ENCODE measurements around the gene GRIP2.

Gene GRIP2

GRCh38 chr3:14494279-14494972 lies 45.7 kb downstream of the GRIP2 start:
- DNase-seq (ENCODE audit: extremely low spot score) = no peak
- CTCF ChIA-PET = no interaction called here
- POLR2A ChIA-PET = no interaction called here
- TF ChIP-seq, protein P1, sequence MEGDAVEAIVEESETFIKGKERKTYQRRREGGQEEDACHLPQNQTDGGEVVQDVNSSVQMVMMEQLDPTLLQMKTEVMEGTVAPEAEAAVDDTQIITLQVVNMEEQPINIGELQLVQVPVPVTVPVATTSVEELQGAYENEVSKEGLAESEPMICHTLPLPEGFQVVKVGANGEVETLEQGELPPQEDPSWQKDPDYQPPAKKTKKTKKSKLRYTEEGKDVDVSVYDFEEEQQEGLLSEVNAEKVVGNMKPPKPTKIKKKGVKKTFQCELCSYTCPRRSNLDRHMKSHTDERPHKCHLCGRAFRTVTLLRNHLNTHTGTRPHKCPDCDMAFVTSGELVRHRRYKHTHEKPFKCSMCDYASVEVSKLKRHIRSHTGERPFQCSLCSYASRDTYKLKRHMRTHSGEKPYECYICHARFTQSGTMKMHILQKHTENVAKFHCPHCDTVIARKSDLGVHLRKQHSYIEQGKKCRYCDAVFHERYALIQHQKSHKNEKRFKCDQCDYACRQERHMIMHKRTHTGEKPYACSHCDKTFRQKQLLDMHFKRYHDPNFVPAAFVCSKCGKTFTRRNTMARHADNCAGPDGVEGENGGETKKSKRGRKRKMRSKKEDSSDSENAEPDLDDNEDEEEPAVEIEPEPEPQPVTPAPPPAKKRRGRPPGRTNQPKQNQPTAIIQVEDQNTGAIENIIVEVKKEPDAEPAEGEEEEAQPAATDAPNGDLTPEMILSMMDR (IDR thresholded peaks at IDR 0.05; ENCODE audit: control extremely low read depth, extremely low read depth, low read depth, missing control alignments) = no peak

GRCh38 chr3:14492948-14493881 lies 46.9 kb downstream of the GRIP2 start:
- ChIA-PET POLR2A (no interaction called here), CTCF (no interaction called here)
- no peak for DNase-seq (ENCODE audit: extremely low spot score)
- TF ChIP-seq, protein P1 (IDR thresholded peaks at IDR 0.05; ENCODE audit: control extremely low read depth, extremely low read depth, low read depth, missing control alignments) = no peak

GRCh38 chr3:14491396-14492190 lies 48.5 kb downstream of the GRIP2 start:
- DNase-seq (ENCODE audit: extremely low spot score) = no peak
- TF ChIP-seq, protein P1 (IDR thresholded peaks at IDR 0.05; ENCODE audit: control extremely low read depth, extremely low read depth, low read depth, missing control alignments) = no peak
- POLR2A ChIA-PET = no interaction called here
- CTCF ChIA-PET = no interaction called here

GRCh38 chr3:14490831-14491230 lies 49.3 kb downstream of the GRIP2 start:
- POLR2A ChIA-PET = no interaction called here
- CTCF ChIA-PET = no interaction called here
- DNase-seq (ENCODE audit: extremely low spot score) = no peak
- TF ChIP-seq, protein P1 (IDR thresholded peaks at IDR 0.05; ENCODE audit: control extremely low read depth, extremely low read depth, low read depth, missing control alignments) = no peak

GRCh38 chr3:14490255-14490654 lies 49.9 kb downstream of the GRIP2 start:
- POLR2A ChIA-PET = no interaction called here
- CTCF ChIA-PET = no interaction called here
- TF ChIP-seq, protein P1 (IDR thresholded peaks at IDR 0.05; ENCODE audit: control extremely low read depth, extremely low read depth, low read depth, missing control alignments) = no peak
- no peak for DNase-seq (ENCODE audit: extremely low spot score)

DNA sequence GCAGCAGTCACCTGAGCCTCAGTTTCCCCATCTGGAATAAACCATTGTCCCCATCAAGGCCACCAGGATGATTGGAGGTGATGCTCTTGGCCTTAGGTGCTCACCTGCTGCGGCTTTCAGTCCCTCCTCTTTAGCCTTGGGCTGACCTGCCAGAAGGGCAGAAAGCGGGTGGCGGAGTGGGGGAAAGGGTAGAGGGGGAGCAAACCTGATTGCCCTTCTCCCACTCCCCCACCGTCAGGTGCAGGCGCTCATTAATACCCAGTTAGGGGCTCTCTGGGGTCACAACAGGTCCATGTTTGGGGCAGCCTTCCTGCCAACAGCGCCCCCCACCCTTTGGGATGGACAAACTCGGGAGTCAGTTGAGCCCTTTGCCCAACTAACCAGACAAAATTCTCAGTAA lies 50.5 kb downstream of the GRIP2 start:
- TF ChIP-seq, protein P1 (IDR thresholded peaks at IDR 0.05; ENCODE audit: control extremely low read depth, extremely low read depth, low read depth, missing control alignments) = no peak
- CTCF ChIA-PET = no interaction called here
- POLR2A ChIA-PET = no interaction called here
- no peak for DNase-seq (ENCODE audit: extremely low spot score)
